PC-9 (cell line): ENCODE results near the gene CTNNA1.

Experiments
- CTCF ChIP-seq: fragments of 200-600 bp; sonication (generic); conservative IDR thresholded peaks from 2 replicates; pipeline ENCODE4 v1.6.1; 2017; ENCODE audit warnings: mixed run types, antibody characterized with exemption, mild to moderate bottlenecking, moderate library complexity
- EZH2 ChIP-seq: fragments of 200-600 bp; sonication (generic); IDR thresholded peaks from 2 replicates; pipeline ENCODE4 v1.8.0; 2017; ENCODE audit warnings: antibody characterized with exemption, low read depth

GRCh38 chr5:138784590-138784989 lies 31.4 kb downstream of the CTNNA1 start:
- TF ChIP-seq CTCF (no peak), EZH2 (no peak)
